Liver (tissue), 9 donors: ENCODE measurements around the gene STAT5B. TPM values are rescaled to one million over a fixed set of nuclear protein-coding genes. Genes with fewer than 3 reads are reported as not detected.
A peak's percentile ranks its signal among the peaks of the same experiment; 100 is the strongest.

Experiments used
- DNase-seq: peaks from one replicate; pipeline ENCODE4 v3.0.0-alpha.2; 2017; ENCODE audit warnings: low spot score
- H3K27ac ChIP-seq, 2 donors: one replicate each; pipeline ENCODE4 v1.7.0; 2013; ENCODE audit warnings: inconsistent platforms in 2 of 2, low read length in 2 of 2, control low read depth in 1 of 2, low read depth in 1 of 2, mild to moderate bottlenecking in 1 of 2
- H3K27me3 ChIP-seq, 4 donors: one replicate each; pipeline versions ENCODE4 v1.6.1 to v1.7.0; 2013; ENCODE audit warnings: low read length in 3 of 4, inconsistent platforms in 1 of 4, mild to moderate bottlenecking in 1 of 4, moderate library complexity in 1 of 4; ENCODE audit not compliant: control insufficient read depth in 4 of 4, insufficient read depth in 4 of 4
- H3K36me3 ChIP-seq, 4 donors: one replicate each; pipeline versions ENCODE4 v1.6.1 to v1.7.0; 2013; ENCODE audit warnings: low read length in 3 of 4, mild to moderate bottlenecking in 3 of 4, low read depth in 1 of 4, moderate library complexity in 1 of 4; ENCODE audit not compliant: control insufficient read depth in 4 of 4, insufficient read depth in 3 of 4
- H3K4me1 ChIP-seq, 4 donors: one replicate each; pipeline versions ENCODE4 v1.6.1 to v1.7.0; 2013; ENCODE audit warnings: low read length in 3 of 4, mild to moderate bottlenecking in 3 of 4, moderate library complexity in 1 of 4; ENCODE audit not compliant: control insufficient read depth in 4 of 4, insufficient read depth in 4 of 4
- H3K4me3 ChIP-seq, 3 donors: one replicate each; pipeline versions ENCODE4 v1.6.1 to v1.7.0; 2013; ENCODE audit warnings: low read length in 3 of 3, control low read depth in 1 of 3, low read depth in 1 of 3, mild to moderate bottlenecking in 1 of 3
- H3K9ac ChIP-seq, 2 donors: one replicate each; pipeline ENCODE4 v1.7.0; 2013; ENCODE audit warnings: low read length in 2 of 2, mild to moderate bottlenecking in 2 of 2, moderate library complexity in 2 of 2, control low read depth in 1 of 2, low read depth in 1 of 2
- H3K9me3 ChIP-seq, 4 donors: one replicate each; pipeline versions ENCODE4 v1.6.1 to v1.7.0; 2013; ENCODE audit warnings: low read length in 3 of 4; ENCODE audit not compliant: control insufficient read depth in 4 of 4
- CTCF ChIP-seq: fragments of 150-350 bp; IDR thresholded peaks from 2 replicates; pipeline ENCODE4 v1.5.1; 2017; ENCODE audit warnings: improper control_type of control experiment, low read depth, low read length; ENCODE audit not compliant: missing input control
- EGR1 ChIP-seq, 2 donors: IDR thresholded peaks; 2 replicates each; pipeline ENCODE4 v1.6.1; 2016 to 2018; ENCODE audit warnings: antibody characterized with exemption in 2 of 2, low read depth in 2 of 2
- FOXA1 ChIP-seq: IDR thresholded peaks from 2 replicates; pipeline ENCODE4 v1.6.1; 2016; ENCODE audit warnings: antibody characterized with exemption
- FOXA2 ChIP-seq: IDR thresholded peaks from 2 replicates; pipeline ENCODE4 v1.6.1; 2016; ENCODE audit warnings: antibody characterized with exemption
- GABPA ChIP-seq, 2 donors: IDR thresholded peaks in 1 of 2; conservative IDR thresholded peaks in 1 of 2; 2 replicates each; pipeline ENCODE4 v1.6.1; 2016; ENCODE audit warnings: antibody characterized with exemption in 2 of 2, mild to moderate bottlenecking in 1 of 2, moderate library complexity in 1 of 2
- HNF4A ChIP-seq, 2 donors: conservative IDR thresholded peaks; 2 replicates each; pipeline ENCODE4 v1.6.1; 2016; ENCODE audit warnings: antibody characterized with exemption in 2 of 2, mild to moderate bottlenecking in 2 of 2
- HNF4G ChIP-seq: IDR thresholded peaks from 2 replicates; pipeline ENCODE4 v1.6.1; 2016; ENCODE audit warnings: antibody characterized with exemption
- JUND ChIP-seq, 2 donors: IDR thresholded peaks; 2 replicates each; pipeline ENCODE4 v1.6.1; 2016; ENCODE audit warnings: antibody characterized with exemption in 2 of 2
- NR2F2 ChIP-seq: IDR thresholded peaks from 2 replicates; pipeline ENCODE4 v1.6.1; 2016; ENCODE audit warnings: antibody characterized with exemption
- RAD21 ChIP-seq, 2 donors: IDR thresholded peaks; 2 replicates each; pipeline ENCODE4 v1.6.1; 2016; ENCODE audit warnings: antibody characterized with exemption in 2 of 2, mild to moderate bottlenecking in 2 of 2
- RXRA ChIP-seq, 2 donors: IDR thresholded peaks; 2 replicates each; pipeline ENCODE4 v1.6.1; 2017 to 2018; ENCODE audit warnings: antibody characterized with exemption in 2 of 2, mild to moderate bottlenecking in 1 of 2
- SP1 ChIP-seq: IDR thresholded peaks from 2 replicates; pipeline ENCODE4 v1.6.1; 2018; ENCODE audit warnings: antibody characterized with exemption, mild to moderate bottlenecking
- TAF1 ChIP-seq: conservative IDR thresholded peaks from 2 replicates; pipeline ENCODE4 v1.6.1; 2016; ENCODE audit warnings: antibody characterized with exemption, mild to moderate bottlenecking
- ZBTB33 ChIP-seq: IDR thresholded peaks from 2 replicates; pipeline ENCODE4 v1.6.1; 2016; ENCODE audit warnings: antibody characterized with exemption
- WGBS: extraction: QIAGEN DNeasy Blood & Tissue Kit; methylation state at CpG from one replicate; pipeline ENCODE4 v1.1.7; 2013; 5-methylcytosine and 5-hydroxymethylcytosine counted together
- polyA plus RNA-seq, 2 donors: library from polyadenylated mRNA; stranded (reverse) in 1 of 2; unstranded in 1 of 2; fragments of 200-250 nt in 1 of 2; fragments of >200 nt in 1 of 2; fragmentation: Nextera tagmentation in 1 of 2; extraction: Ambion mirVana in 1 of 2; gene quantifications; one replicate each; pipeline versions ENCODE4 v1.2.1 to v1.2.3, GENCODE V29; 2013 to 2015
- total RNA-seq, 2 donors: library from RNA; depleted of rRNA; stranded (reverse); fragments of >200 nt; gene quantifications; one replicate each; pipeline ENCODE4 v1.2.3, GENCODE V29; 2014
- TF ChIP-seq, protein P1 (sequence below): IDR thresholded peaks from 2 replicates; pipeline ENCODE4 v1.6.1; 2016; ENCODE audit warnings: antibody characterized with exemption, mild to moderate bottlenecking
- TF ChIP-seq, protein P2 (sequence below): IDR thresholded peaks from 2 replicates; pipeline ENCODE4 v1.6.1; 2016; ENCODE audit warnings: antibody characterized with exemption
- donor health status: healthy.
- donor health status: healthy.
- donor health status: healthy.
- donor health status: healthy.
- donor health status: healthy.

Gene STAT5B
- total and polyA plus RNA-seq, 4 donors: 6.7 to 33.9 (median 21.6) TPM

DNA sequence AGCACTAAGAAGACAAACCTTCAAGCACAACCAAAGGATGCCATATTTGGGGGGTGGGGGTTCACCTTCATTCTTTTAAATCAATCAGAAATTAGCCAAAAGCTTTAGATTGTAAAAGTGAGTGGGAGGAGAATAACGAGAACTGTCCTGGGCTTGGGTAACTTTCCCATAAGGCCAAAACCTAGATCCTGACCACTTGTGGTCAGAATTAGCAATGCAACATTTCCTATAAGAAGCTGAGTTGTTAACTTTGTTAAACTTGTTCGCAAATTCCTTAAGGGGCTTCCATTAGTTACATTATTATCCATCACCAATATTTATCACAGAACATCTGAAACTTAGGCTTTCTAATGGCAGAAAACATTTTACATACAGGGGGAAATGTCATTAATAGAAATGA lies 25.1 kb downstream of the STAT5B start:
- Histone ChIP-seq H3K36me3 (no peaks in the 10 kb centered on the region), H3K27ac (peak overlapping the region; percentile 20 to 51), H3K4me1 (peaks cover 9 to 27% (median 10%) of the 10 kb centered on the region in 4 donors), H3K9me3 (no peaks in the 10 kb centered on the region), H3K27me3 (no peaks in the 10 kb centered on the region), H3K9ac (no peak overlapping the region), H3K4me3 (no peak overlapping the region)
- DNase-seq: no peak
- WGBS: 51% methylated on average over 2 of the region's 2 CpGs
- TF ChIP-seq NR2F2 (no peak), CTCF (peak; percentile 42), EGR1 (IDR thresholded peaks at IDR 0.05; ENCODE audit: low read depth in 2 of 2) (no peak), RAD21 (IDR thresholded peaks at IDR 0.05) (peak; percentile 61 to 72)

DNA sequence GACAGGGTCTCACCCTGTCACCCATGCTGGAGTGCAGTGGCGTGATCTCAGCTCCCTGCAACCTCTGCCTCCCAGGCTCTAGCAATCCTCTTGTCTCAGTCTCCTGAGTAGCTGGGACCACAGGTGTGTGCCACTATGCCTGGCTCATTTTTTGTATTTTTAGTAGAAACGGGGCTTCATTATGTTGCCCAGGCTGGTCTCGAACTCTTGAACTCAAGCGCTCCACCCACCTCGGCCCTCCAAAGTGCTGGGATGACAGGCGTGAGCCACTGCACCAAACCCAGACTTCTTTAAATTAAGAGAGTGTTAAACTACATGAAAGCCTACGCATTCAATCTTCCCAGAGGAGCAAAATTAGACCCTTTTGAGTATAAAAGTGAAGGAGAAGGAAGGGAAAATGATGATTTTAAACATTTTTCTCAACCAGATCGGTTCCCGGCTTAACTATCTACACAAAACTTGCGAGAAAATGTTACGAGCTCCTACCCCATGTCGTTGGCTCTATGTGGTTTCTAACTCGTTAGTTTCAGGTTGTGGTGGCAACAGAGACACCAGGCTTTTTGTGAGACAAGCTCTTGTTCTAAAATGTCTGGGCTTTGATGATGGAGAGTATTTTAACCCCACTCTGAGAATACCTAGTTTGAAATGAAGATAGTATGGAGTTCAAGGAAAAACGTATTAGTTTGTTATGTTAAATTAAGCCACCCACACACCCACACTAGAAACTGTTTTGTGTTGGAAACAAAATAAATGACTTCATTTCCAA lies 26.3 kb downstream of the STAT5B start:
- H3K27me3 ChIP-seq: no peaks in the 10 kb centered on the region
- H3K9ac ChIP-seq: no peak overlapping the region
- H3K4me1 ChIP-seq: peaks cover 10 to 31% (median 14%) of the 10 kb centered on the region in 4 donors
- H3K27ac ChIP-seq: peak overlapping the region; percentile 31 to 95
- WGBS: 87% methylated on average over 14 of the region's 14 CpGs
- H3K36me3 ChIP-seq: no peaks in the 10 kb centered on the region
- H3K9me3 ChIP-seq: no peaks in the 10 kb centered on the region
- TF ChIP-seq SP1: no peak
- no peak for TF ChIP-seq HNF4G
- no peak for TF ChIP-seq FOXA1
- TF ChIP-seq EGR1 (IDR thresholded peaks at IDR 0.05; ENCODE audit: low read depth in 2 of 2): no peak
- no peak for TF ChIP-seq NR2F2
- TF ChIP-seq, protein P1, sequence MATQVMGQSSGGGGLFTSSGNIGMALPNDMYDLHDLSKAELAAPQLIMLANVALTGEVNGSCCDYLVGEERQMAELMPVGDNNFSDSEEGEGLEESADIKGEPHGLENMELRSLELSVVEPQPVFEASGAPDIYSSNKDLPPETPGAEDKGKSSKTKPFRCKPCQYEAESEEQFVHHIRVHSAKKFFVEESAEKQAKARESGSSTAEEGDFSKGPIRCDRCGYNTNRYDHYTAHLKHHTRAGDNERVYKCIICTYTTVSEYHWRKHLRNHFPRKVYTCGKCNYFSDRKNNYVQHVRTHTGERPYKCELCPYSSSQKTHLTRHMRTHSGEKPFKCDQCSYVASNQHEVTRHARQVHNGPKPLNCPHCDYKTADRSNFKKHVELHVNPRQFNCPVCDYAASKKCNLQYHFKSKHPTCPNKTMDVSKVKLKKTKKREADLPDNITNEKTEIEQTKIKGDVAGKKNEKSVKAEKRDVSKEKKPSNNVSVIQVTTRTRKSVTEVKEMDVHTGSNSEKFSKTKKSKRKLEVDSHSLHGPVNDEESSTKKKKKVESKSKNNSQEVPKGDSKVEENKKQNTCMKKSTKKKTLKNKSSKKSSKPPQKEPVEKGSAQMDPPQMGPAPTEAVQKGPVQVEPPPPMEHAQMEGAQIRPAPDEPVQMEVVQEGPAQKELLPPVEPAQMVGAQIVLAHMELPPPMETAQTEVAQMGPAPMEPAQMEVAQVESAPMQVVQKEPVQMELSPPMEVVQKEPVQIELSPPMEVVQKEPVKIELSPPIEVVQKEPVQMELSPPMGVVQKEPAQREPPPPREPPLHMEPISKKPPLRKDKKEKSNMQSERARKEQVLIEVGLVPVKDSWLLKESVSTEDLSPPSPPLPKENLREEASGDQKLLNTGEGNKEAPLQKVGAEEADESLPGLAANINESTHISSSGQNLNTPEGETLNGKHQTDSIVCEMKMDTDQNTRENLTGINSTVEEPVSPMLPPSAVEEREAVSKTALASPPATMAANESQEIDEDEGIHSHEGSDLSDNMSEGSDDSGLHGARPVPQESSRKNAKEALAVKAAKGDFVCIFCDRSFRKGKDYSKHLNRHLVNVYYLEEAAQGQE: no peak
- TF ChIP-seq, protein P2, sequence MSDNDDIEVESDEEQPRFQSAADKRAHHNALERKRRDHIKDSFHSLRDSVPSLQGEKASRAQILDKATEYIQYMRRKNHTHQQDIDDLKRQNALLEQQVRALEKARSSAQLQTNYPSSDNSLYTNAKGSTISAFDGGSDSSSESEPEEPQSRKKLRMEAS: no peak
- no peak for TF ChIP-seq ZBTB33
- TF ChIP-seq TAF1: no peak
- TF ChIP-seq GABPA (IDR thresholded peaks at IDR 0.05 in 1 of 2, conservative IDR thresholded peaks at IDR 0.05 in 1 of 2): no peak
- TF ChIP-seq CTCF: no peak
- TF ChIP-seq RXRA (IDR thresholded peaks at IDR 0.05): no peak
- no peak for TF ChIP-seq HNF4A (conservative IDR thresholded peaks at IDR 0.05)
- no peak for TF ChIP-seq FOXA2
- no peak for TF ChIP-seq JUND (IDR thresholded peaks at IDR 0.05)
- no peak for TF ChIP-seq RAD21 (IDR thresholded peaks at IDR 0.05)
- H3K4me3 ChIP-seq: no peak overlapping the region
- DNase-seq: no peak
